H1 (cell line): ENCODE measurements around the gene CRHR2. TPM values are rescaled to one million over a fixed set of nuclear protein-coding genes. Genes with fewer than 3 reads are reported as not detected.

Experiments
- CTCF ChIA-PET: fragments of 300-600 bp; sonication (Branson Sonifier 250); formaldehyde crosslinking; loops from one replicate; lab custom pipeline; 2021; ENCODE audit not compliant: partially characterized antibody; lab: Charles Lee
- POLR2A ChIA-PET: fragments of 300-600 bp; sonication (Branson Sonifier 250); formaldehyde crosslinking; loops from one replicate; lab custom pipeline; 2021; ENCODE audit warnings: inconsistent platforms; ENCODE audit not compliant: partially characterized antibody; lab: Charles Lee
- DNase-seq, 2 experiments: peaks; one replicate each; pipeline versions ENCODE4 v3.0.0 to v3.0.0-alpha.2; 2010 to 2022; ENCODE audit warnings: low spot score in 2 of 2, low read depth in 1 of 2, mixed read lengths in 1 of 2
- FAIRE-seq: peaks from 2 replicates; lab custom pipeline; 2011; peaks lifted over from hg19 to GRCh38; lab: Jason Lieb, UNC
- H2AFZ ChIP-seq: 2 replicates; pipeline ENCODE4 v1.8.1; 2012; ENCODE audit warnings: low read length, inconsistent platforms
- H2AK5ac ChIP-seq: 2 replicates; pipeline ENCODE4 v1.6.1; 2013; ENCODE audit warnings: low read depth, low read length
- H2BK120ac ChIP-seq: replicated peaks from 2 replicates; pipeline ENCODE3; 2013; ENCODE audit warnings: low read depth, low read length, inconsistent platforms
- H2BK12ac ChIP-seq: 2 replicates; pipeline ENCODE4 v1.6.1; 2013; ENCODE audit warnings: low read depth, low read length
- H2BK15ac ChIP-seq: 2 replicates; pipeline ENCODE4 v1.6.1; 2013; ENCODE audit warnings: low read length
- H2BK20ac ChIP-seq: 2 replicates; pipeline ENCODE4 v1.6.1; 2013; ENCODE audit warnings: low read length
- H2BK5ac ChIP-seq: 2 replicates; pipeline ENCODE4 v1.6.1; 2013; ENCODE audit warnings: low read depth, low read length
- H3K14ac ChIP-seq: 2 replicates; pipeline ENCODE4 v1.6.1; 2013; ENCODE audit warnings: inconsistent platforms; ENCODE audit not compliant: insufficient read length
- H3K18ac ChIP-seq: 2 replicates; pipeline ENCODE4 v1.6.1; 2013; ENCODE audit warnings: low read length; ENCODE audit errors: extremely low read depth
- H3K23ac ChIP-seq: 2 replicates; pipeline ENCODE4 v1.6.1; 2013; ENCODE audit warnings: inconsistent platforms; ENCODE audit not compliant: insufficient read length
- H3K23me2 ChIP-seq: 2 replicates; pipeline ENCODE4 v1.6.1; 2013; ENCODE audit warnings: low read depth, low read length
- H3K27ac ChIP-seq: 2 replicates; pipeline ENCODE4 v1.6.1; 2011; ENCODE audit warnings: low read depth, low read length, inconsistent platforms
- H3K27me3 ChIP-seq, 4 experiments: replicated peaks in 1 of 4; 1 replicate in 1 of 4; 2 replicates in 3 of 4; pipeline versions ENCODE4 v1.6.1 to v1.8.1; 2011 to 2013; ENCODE audit warnings: low read length in 3 of 4, mild to moderate bottlenecking in 3 of 4, inconsistent platforms in 2 of 4, mixed read lengths in 2 of 4, moderate library complexity in 1 of 4; ENCODE audit not compliant: control insufficient read depth in 3 of 4, insufficient read depth in 3 of 4; ENCODE audit errors: extremely low read depth in 1 of 4
- H3K36me3 ChIP-seq, 4 experiments: 2 replicates each; pipeline versions ENCODE4 v1.6.1 to v1.8.1; 2011 to 2013; ENCODE audit warnings: mild to moderate bottlenecking in 4 of 4, low read length in 3 of 4, moderate library complexity in 2 of 4, control low read depth in 1 of 4, inconsistent platforms in 1 of 4; ENCODE audit not compliant: insufficient read depth in 4 of 4, control insufficient read depth in 2 of 4
- H3K4ac ChIP-seq: replicated peaks from 2 replicates; pipeline ENCODE3; 2013; ENCODE audit warnings: low read length, low read depth, mixed read lengths, inconsistent platforms; ENCODE audit not compliant: insufficient read length
- H3K4me1 ChIP-seq, 4 experiments: replicated peaks in 1 of 4; 1 replicate in 1 of 4; 2 replicates in 3 of 4; pipeline versions ENCODE4 v1.6.1 to v1.8.1; 2011 to 2013; ENCODE audit warnings: low read length in 3 of 4, inconsistent platforms in 2 of 4, mixed read lengths in 1 of 4; ENCODE audit not compliant: insufficient read depth in 4 of 4, control insufficient read depth in 3 of 4
- H3K4me2 ChIP-seq, 2 experiments: 2 replicates each; pipeline versions ENCODE4 v1.6.1 to v1.8.1; 2011 to 2013; ENCODE audit warnings: low read depth in 2 of 2, low read length in 2 of 2, control low read depth in 1 of 2, inconsistent platforms in 1 of 2, mild to moderate bottlenecking in 1 of 2; ENCODE audit not compliant: insufficient read depth in 1 of 2
- H3K4me3 ChIP-seq, 4 experiments: fragments of 200-600, 300-600 bp in 1 of 4; sonication (generic), shearing (Covaris generic), sonication (Bioruptor Twin) in 1 of 4; 2 replicates each; pipeline versions ENCODE4 v1.5.1 to v1.8.1; 2011 to 2016; ENCODE audit warnings: low read length in 4 of 4, low read depth in 3 of 4, control low read depth in 2 of 4, inconsistent platforms in 2 of 4, mild to moderate bottlenecking in 2 of 4, mixed read lengths in 1 of 4, moderate library complexity in 1 of 4; ENCODE audit not compliant: insufficient read depth in 2 of 4; ENCODE audit errors: extremely low read depth in 1 of 4
- H3K56ac ChIP-seq: replicated peaks from 2 replicates; pipeline ENCODE3; 2013; ENCODE audit warnings: low read depth, mild to moderate bottlenecking, mixed read lengths, low read length, inconsistent platforms; ENCODE audit not compliant: insufficient read length
- H3K79me1 ChIP-seq: 2 replicates; pipeline ENCODE4 v1.6.1; 2013; ENCODE audit warnings: low read depth, low read length, control low read depth
- H3K79me2 ChIP-seq, 2 experiments: 2 replicates each; pipeline versions ENCODE4 v1.6.1 to v1.8.1; 2012 to 2013; ENCODE audit warnings: low read length in 2 of 2, mild to moderate bottlenecking in 2 of 2, inconsistent platforms in 1 of 2; ENCODE audit not compliant: insufficient read depth in 2 of 2, control insufficient read depth in 1 of 2
- H3K9ac ChIP-seq, 4 experiments: replicated peaks in 1 of 4; 1 replicate in 1 of 4; 2 replicates in 3 of 4; pipeline versions ENCODE4 v1.6.1 to v1.8.1; 2011 to 2013; ENCODE audit warnings: low read depth in 3 of 4, low read length in 3 of 4, control low read depth in 2 of 4, mild to moderate bottlenecking in 2 of 4, moderate library complexity in 2 of 4, inconsistent platforms in 1 of 4; ENCODE audit errors: extremely low read depth in 1 of 4
- H3K9me3 ChIP-seq, 2 experiments: 2 replicates each; pipeline versions ENCODE4 v1.6.1 to v1.8.1; 2012 to 2013; ENCODE audit warnings: mild to moderate bottlenecking in 2 of 2, moderate library complexity in 2 of 2, control low read depth in 1 of 2, inconsistent platforms in 1 of 2, low read depth in 1 of 2, low read length in 1 of 2, mixed read lengths in 1 of 2; ENCODE audit not compliant: insufficient read depth in 2 of 2
- H4K20me1 ChIP-seq, 2 experiments: replicated peaks in 1 of 2; 2 replicates each; pipeline versions ENCODE3 to v1.8.1; 2011 to 2013; ENCODE audit warnings: inconsistent platforms in 2 of 2, low read length in 2 of 2, mild to moderate bottlenecking in 1 of 2; ENCODE audit not compliant: insufficient read depth in 2 of 2, control insufficient read depth in 1 of 2
- H4K5ac ChIP-seq: 2 replicates; pipeline ENCODE4 v1.6.1; 2013; ENCODE audit warnings: low read length, low read depth, mixed read lengths, inconsistent platforms; ENCODE audit not compliant: insufficient read length
- H4K8ac ChIP-seq: 2 replicates; pipeline ENCODE4 v1.8.0; 2013; ENCODE audit warnings: mild to moderate bottlenecking, moderate library complexity, low read length, inconsistent platforms; ENCODE audit not compliant: insufficient read depth; ENCODE audit errors: extremely low read depth
- H4K91ac ChIP-seq: replicated peaks from 2 replicates; pipeline ENCODE3; 2013; ENCODE audit warnings: low read length, mixed read lengths, inconsistent platforms; ENCODE audit not compliant: insufficient read length
- BCL11A ChIP-seq, 2 experiments: IDR thresholded peaks; one replicate each; pipeline ENCODE4 v1.6.1; 2011; ENCODE audit warnings: low read depth in 2 of 2, low read length in 2 of 2, mild to moderate bottlenecking in 2 of 2
- CEBPB ChIP-seq: IDR thresholded peaks from 2 replicates; pipeline ENCODE4 v1.6.1; 2012; ENCODE audit warnings: low read depth, low read length
- CHD2 ChIP-seq: IDR thresholded peaks from 2 replicates; pipeline ENCODE4 v1.6.1; 2012; ENCODE audit warnings: low read length, improper control_type of control experiment
- JUND ChIP-seq: IDR thresholded peaks from 2 replicates; pipeline ENCODE4 v1.6.1; 2011; ENCODE audit warnings: mild to moderate bottlenecking, improper control_type of control experiment, low read length
- RNF2 ChIP-seq: fragments of 200-900, 300-1000 bp; sonication (generic); IDR thresholded peaks from 2 replicates; pipeline ENCODE4 v1.7.1; 2016; ENCODE audit warnings: borderline replicate concordance, low read depth, mild to moderate bottlenecking, antibody characterized with exemption, low read length; ENCODE audit not compliant: poor library complexity, severe bottlenecking; ENCODE audit errors: missing control alignments
- SP2 ChIP-seq: IDR thresholded peaks from 2 replicates; pipeline ENCODE4 v1.6.1; 2012; ENCODE audit warnings: mild to moderate bottlenecking, low read length, inconsistent platforms
- SP4 ChIP-seq: IDR thresholded peaks from 2 replicates; pipeline ENCODE4 v1.6.1; 2012; ENCODE audit warnings: low read length, inconsistent platforms
- TCF12 ChIP-seq: IDR thresholded peaks from 2 replicates; pipeline ENCODE4 v1.6.1; 2011; ENCODE audit warnings: low read depth, mild to moderate bottlenecking, low read length
- YY1 ChIP-seq: IDR thresholded peaks from 2 replicates; pipeline ENCODE4 v1.6.1; 2011; ENCODE audit warnings: low read depth, mild to moderate bottlenecking, low read length
- WGBS, 2 experiments: shearing (Covaris generic) in 1 of 2; methylation state at CpG; one replicate each; pipeline versions ENCODE4 v1.1.6 to v1.1.7; 2013 to 2015; ENCODE audit warnings: low lambda C conversion rate in 2 of 2, mixed read lengths in 2 of 2, inconsistent platforms in 1 of 2, low coverage in 1 of 2, missing lambda C conversion rate in 1 of 2; ENCODE audit not compliant: insufficient replicate concordance in 2 of 2, insufficient coverage in 1 of 2, insufficient read length in 1 of 2; ENCODE audit errors: extremely low coverage in 1 of 2, missing lambda C conversion rate in 1 of 2; 5-methylcytosine and 5-hydroxymethylcytosine counted together
- polyA plus RNA-seq, 7 experiments: library from polyadenylated mRNA; depleted of rRNA in 3 of 7; stranded (reverse) in 5 of 7; unstranded in 2 of 7; fragments of >200 nt in 5 of 7; fragments of 200-250 nt in 2 of 7; gene quantifications; 1 replicate in 5 of 7; 2 replicates in 1 of 7; 4 replicates in 1 of 7; pipeline versions ENCODE4 v1.2.1 to v1.2.3, GENCODE V29; 2011 to 2013; ENCODE audit warnings: missing spikeins in 2 of 7, mixed read lengths in 2 of 7
- total RNA-seq: library from RNA; stranded (reverse); fragmentation: NEBNext Ultra II Directional; extraction: Animal tissue kit (Norgen Biotek cat#: 25700); gene quantifications from 2 replicates; pipeline ENCODE4 v1.2.1, GENCODE V29; 2021
- TF ChIP-seq, protein P1 (sequence below): IDR thresholded peaks from 2 replicates; pipeline ENCODE4 v1.6.1; 2012; ENCODE audit warnings: low read length, inconsistent platforms

The CRHR2 gene
- total and polyA plus RNA-seq, 2 of the 8 experiments (the other 6 are each of a cell fraction or from before 2014, with no cell fraction given) = 0.37 to 1.3 TPM

- Histone ChIP-seq H3K14ac (no peak overlapping the region), H2AFZ (no peak overlapping the region), H3K9ac (no peak overlapping the region), H3K56ac (no peak overlapping the region), H3K79me2 (no peaks in the 10 kb centered on the region), H4K5ac (no peak overlapping the region), H3K79me1 (no peaks in the 10 kb centered on the region), H3K9me3 (no peaks in the 10 kb centered on the region), H2BK12ac (no peak overlapping the region), H2BK20ac (no peak overlapping the region), H3K18ac (no peak overlapping the region), H4K91ac (no peak overlapping the region), H3K4me1 (no peaks in the 10 kb centered on the region; a peak in 1 of 7 replicates), H3K27ac (no peak overlapping the region), H3K4me3 (no peak overlapping the region), H2BK15ac (no peak overlapping the region), H3K4ac (no peak overlapping the region), H2AK5ac (no peak overlapping the region), H4K20me1 (peaks cover 5 to 10% of the 10 kb centered on the region in 2 experiments), H2BK5ac (no peak overlapping the region), H3K36me3 (no peaks in the 10 kb centered on the region; a peak in 1 of 8 replicates), H3K23me2 (peaks cover 5% of the 10 kb centered on the region; the same call in 1 of the 2 replicates), H3K23ac (no peak overlapping the region), H2BK120ac (no peak overlapping the region), H4K8ac (no peak overlapping the region)
- DNase-seq = no peak
- 90% methylated on average over 3 of the region's 3 CpGs; no CpG with 5 or more reads in 1 of the 2 experiments for WGBS, 2 experiments
- POLR2A ChIA-PET = interaction anchor here (0.8 to 1.7 kb wide), 2 partner anchors 23 to 30 kb away, joined by 3 to 4 read pairs; no protein-coding TSS in a partner anchor
- no peak for TF ChIP-seq RNF2
- TF ChIP-seq, protein P1, sequence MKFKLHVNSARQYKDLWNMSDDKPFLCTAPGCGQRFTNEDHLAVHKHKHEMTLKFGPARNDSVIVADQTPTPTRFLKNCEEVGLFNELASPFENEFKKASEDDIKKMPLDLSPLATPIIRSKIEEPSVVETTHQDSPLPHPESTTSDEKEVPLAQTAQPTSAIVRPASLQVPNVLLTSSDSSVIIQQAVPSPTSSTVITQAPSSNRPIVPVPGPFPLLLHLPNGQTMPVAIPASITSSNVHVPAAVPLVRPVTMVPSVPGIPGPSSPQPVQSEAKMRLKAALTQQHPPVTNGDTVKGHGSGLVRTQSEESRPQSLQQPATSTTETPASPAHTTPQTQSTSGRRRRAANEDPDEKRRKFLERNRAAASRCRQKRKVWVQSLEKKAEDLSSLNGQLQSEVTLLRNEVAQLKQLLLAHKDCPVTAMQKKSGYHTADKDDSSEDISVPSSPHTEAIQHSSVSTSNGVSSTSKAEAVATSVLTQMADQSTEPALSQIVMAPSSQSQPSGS = no peak
- TF ChIP-seq YY1 = no peak
- no peak for TF ChIP-seq SP2
- no peak for TF ChIP-seq CHD2
- no peak for TF ChIP-seq TCF12
- TF ChIP-seq JUND = no peak
- no peak for TF ChIP-seq BCL11A (IDR thresholded peaks at IDR 0.05; ENCODE audit: low read depth in 2 of 2, low read length in 2 of 2)
- no peak for TF ChIP-seq CEBPB
- TF ChIP-seq SP4 = no peak
- TF ChIP-seq, all 59 proteins: peak for 0
- no peak overlapping the region for H3K4me2 ChIP-seq
- CTCF ChIA-PET = interaction anchor here (0.8 to 7.5 kb wide), 10 partner anchors 9 to 110 kb away, joined by 3 to 68 read pairs (median 4); no protein-coding TSS in a partner anchor
- no peak for FAIRE-seq
- H3K27me3 ChIP-seq = no peaks in the 10 kb centered on the region; a peak in 1 of 7 replicates
Measured at GRCh38 chr7:30658479-30659074, 23.7 kb downstream of the CRHR2 start.
